Fibroblast of lung (primary cell): ENCODE data around the gene PIK3CB.

Experiments
- CTCF ChIP-seq, 2 donors: IDR thresholded peaks in 1 of 2; conservative IDR thresholded peaks in 1 of 2; 1 replicate in 1 of 2; 2 replicates in 1 of 2; pipeline ENCODE4 v1.5.1; 2011 to 2012; ENCODE audit warnings: low read length in 2 of 2, control low read depth in 1 of 2, inconsistent platforms in 1 of 2, low read depth in 1 of 2, mild to moderate bottlenecking in 1 of 2
- EZH2 ChIP-seq: IDR thresholded peaks from 2 replicates; pipeline ENCODE4 v1.5.1; 2012; ENCODE audit warnings: low read length, control low read depth, mild to moderate bottlenecking; ENCODE audit errors: missing control alignments

- TF ChIP-seq CTCF (conservative IDR thresholded peaks at IDR 0.05 in 1 of 2, IDR thresholded peaks at IDR 0.05 in 1 of 2; ENCODE audit: low read depth in 1 of 2, low read length in 2 of 2) (no peak), EZH2 (no peak)
These were observed 152.1 kb downstream of the PIK3CB start for GRCh38 chr3:138682648-138683047.
